Stomach smooth muscle (tissue), 2 donors: ENCODE data around the gene FAM8A1.
A peak's percentile ranks its signal among the peaks of the same experiment; 100 is the strongest.
"Not testable (repeated sequence)": the region's sequence is repeated elsewhere in the genome, so short reads cannot be mapped to it uniquely, and the experiment has no call there.

Source experiments
- H3K27ac ChIP-seq: one replicate; pipeline ENCODE4 v1.7.0; 2013; ENCODE audit warnings: mild to moderate bottlenecking, low read length, inconsistent platforms
- H3K27me3 ChIP-seq, 2 donors: one replicate each; pipeline ENCODE4 v1.7.0; 2013; ENCODE audit warnings: low read length in 2 of 2; ENCODE audit not compliant: insufficient read depth in 2 of 2, control insufficient read depth in 1 of 2
- H3K36me3 ChIP-seq, 2 donors: one replicate each; pipeline ENCODE4 v1.7.0; 2013; ENCODE audit warnings: low read length in 2 of 2; ENCODE audit not compliant: control insufficient read depth in 2 of 2, insufficient read depth in 2 of 2
- H3K4me1 ChIP-seq: one replicate; pipeline ENCODE4 v1.7.0; 2013; ENCODE audit warnings: low read length; ENCODE audit not compliant: control insufficient read depth, insufficient read depth
- H3K4me3 ChIP-seq, 2 donors: one replicate each; pipeline ENCODE4 v1.7.0; 2013; ENCODE audit warnings: low read length in 2 of 2
- H3K9ac ChIP-seq, 2 donors: one replicate each; pipeline ENCODE4 v1.7.0; 2013; ENCODE audit warnings: low read length in 2 of 2, mild to moderate bottlenecking in 1 of 2
- H3K9me3 ChIP-seq, 2 donors: one replicate each; pipeline ENCODE4 v1.7.0; 2013; ENCODE audit warnings: low read length in 2 of 2; ENCODE audit not compliant: control insufficient read depth in 2 of 2
- donor health status: healthy.
- donor health status: Pancreatic carcinoma.

FAM8A1 gene

GRCh38 chr6:17583811-17584210, 16.3 kb upstream of the FAM8A1 start:
- Histone ChIP-seq H3K9me3 (no peaks in the 10 kb centered on the region), H3K9ac (peak overlapping the region; percentile 36 to 66), H3K4me1 (peaks cover 7% of the 10 kb centered on the region), H3K27ac (peak overlapping the region; percentile 78), H3K27me3 (no peaks in the 10 kb centered on the region), H3K36me3 (no peaks in the 10 kb centered on the region), H3K4me3 (peak overlapping the region; percentile 6 to 54)

GRCh38 chr6:17584241-17584803, 15.8 kb upstream of the FAM8A1 start:
- peak overlapping the region in 1 of 2 donors; percentile 36 for H3K9ac ChIP-seq
- peak overlapping the region in 1 of 2 donors; percentile 54 for H3K4me3 ChIP-seq

GRCh38 chr6:17585766-17586490, 14.2 kb upstream of the FAM8A1 start:
- Histone ChIP-seq H3K27me3 (no peaks in the 10 kb centered on the region), H3K27ac (no peak overlapping the region), H3K4me1 (peaks cover 3% of the 10 kb centered on the region), H3K4me3 (no peak overlapping the region), H3K36me3 (no peaks in the 10 kb centered on the region), H3K9ac (no peak overlapping the region), H3K9me3 (no peaks in the 10 kb centered on the region)

More at GRCh38 chr6:17584241-17584803, 15.8 kb upstream of the FAM8A1 start:
- Histone ChIP-seq H3K27ac (peak overlapping the region; percentile 78), H3K27me3 (no peaks in the 10 kb centered on the region), H3K36me3 (no peaks in the 10 kb centered on the region), H3K4me1 (peaks cover 7% of the 10 kb centered on the region), H3K9me3 (no peaks in the 10 kb centered on the region)

GRCh38 chr6:17586623-17587022, 13.5 kb upstream of the FAM8A1 start:
- H3K9ac ChIP-seq, H3K27ac ChIP-seq, H3K9me3 ChIP-seq, H3K4me3 ChIP-seq, H3K27me3 ChIP-seq, H3K4me1 ChIP-seq, H3K36me3 ChIP-seq: not testable (repeated sequence)

GRCh38 chr6:17588011-17588410, 12.1 kb upstream of the FAM8A1 start:
- no peaks in the 10 kb centered on the region for H3K36me3 ChIP-seq
- no peaks in the 10 kb centered on the region for H3K9me3 ChIP-seq
- no peak overlapping the region for H3K27ac ChIP-seq
- peaks cover 3% of the 10 kb centered on the region for H3K4me1 ChIP-seq
- no peak overlapping the region for H3K4me3 ChIP-seq
- H3K27me3 ChIP-seq = no peaks in the 10 kb centered on the region
- H3K9ac ChIP-seq = no peak overlapping the region

GRCh38 chr6:17589406-17590096, 10.6 kb upstream of the FAM8A1 start:
- Histone ChIP-seq H3K4me1 (no peaks in the 10 kb centered on the region), H3K9me3 (no peaks in the 10 kb centered on the region), H3K27ac (no peak overlapping the region), H3K27me3 (no peaks in the 10 kb centered on the region), H3K9ac (no peak overlapping the region), H3K36me3 (no peaks in the 10 kb centered on the region), H3K4me3 (no peak overlapping the region)

- H3K4me3 ChIP-seq = no peak overlapping the region
These were observed 8.8 kb upstream of the FAM8A1 start for GRCh38 chr6:17591287-17591686.

GRCh38 chr6:17593246-17593645, 6.9 kb upstream of the FAM8A1 start:
- H3K9ac ChIP-seq = no peak overlapping the region
- H3K27me3 ChIP-seq = no peaks in the 10 kb centered on the region
- H3K9me3 ChIP-seq = no peaks in the 10 kb centered on the region
- no peak overlapping the region for H3K27ac ChIP-seq
- H3K4me1 ChIP-seq = no peaks in the 10 kb centered on the region
- H3K4me3 ChIP-seq = no peak overlapping the region
- no peaks in the 10 kb centered on the region for H3K36me3 ChIP-seq

More at GRCh38 chr6:17591287-17591686, 8.8 kb upstream of the FAM8A1 start:
- no peak overlapping the region for H3K9ac ChIP-seq
- no peak overlapping the region for H3K27ac ChIP-seq
- no peaks in the 10 kb centered on the region for H3K9me3 ChIP-seq
- no peaks in the 10 kb centered on the region for H3K36me3 ChIP-seq
- no peaks in the 10 kb centered on the region for H3K27me3 ChIP-seq
- no peaks in the 10 kb centered on the region for H3K4me1 ChIP-seq

GRCh38 chr6:17596085-17596484, 4.0 kb upstream of the FAM8A1 start:
- Histone ChIP-seq H3K27me3 (no peaks in the 10 kb centered on the region), H3K4me1 (peaks cover 4% of the 10 kb centered on the region), H3K9me3 (no peaks in the 10 kb centered on the region), H3K9ac (no peak overlapping the region), H3K36me3 (no peaks in the 10 kb centered on the region), H3K4me3 (no peak overlapping the region), H3K27ac (no peak overlapping the region)

- no peaks in the 10 kb centered on the region for H3K9me3 ChIP-seq
- peak overlapping the region; percentile 73 to 88 for H3K9ac ChIP-seq
- peaks cover 6% of the 10 kb centered on the region for H3K4me1 ChIP-seq
- peak overlapping the region; percentile 89 to 95 for H3K4me3 ChIP-seq
- H3K27ac ChIP-seq = peak overlapping the region; percentile 89
- peaks cover 0 to 8% of the 10 kb centered on the region in 2 donors for H3K36me3 ChIP-seq
- H3K27me3 ChIP-seq = no peaks in the 10 kb centered on the region
These were observed 654 bp downstream of the FAM8A1 start for GRCh38 chr6:17600527-17601385.
